T-cell (primary cell): ENCODE results near the gene ZNF382. TPM values are rescaled to one million over a fixed set of nuclear protein-coding genes. Genes with fewer than 3 reads are reported as not detected.

ENCODE experiments used
- ATAC-seq, 4 experiments: fragments of 200-7000 bp in 3 of 4; fragments of 150-1000 bp in 1 of 4; cut with Tn5 transposase; replicated peaks in 1 of 4; 1 replicate in 3 of 4; 2 replicates in 1 of 4; pipeline ENCODE4 v1.10.0; 2021; ENCODE audit warnings: moderate library complexity in 3 of 4, mild to moderate bottlenecking in 2 of 4, moderate number of reproducible peaks in 1 of 4
- CTCF ChIA-PET, 2 donors: fragments of 300-600 bp; sonication (Branson Sonifier 250); formaldehyde crosslinking; loops; one replicate each; lab custom pipeline; 2022; ENCODE audit warnings: antibody characterized with exemption in 2 of 2; lab: Charles Lee
- POLR2A ChIA-PET, 2 donors: fragments of 300-600 bp; sonication (Branson Sonifier 250); formaldehyde crosslinking; loops; one replicate each; lab custom pipeline; 2022; ENCODE audit warnings: antibody characterized with exemption in 2 of 2; lab: Charles Lee
- DNase-seq, 35 experiments: peaks; one replicate each; pipeline versions ENCODE4 v3.0.0 to v3.0.0-alpha.2; 2013 to 2023
- H3K27ac ChIP-seq: one replicate; pipeline ENCODE4 v1.5.1; 2013; ENCODE audit warnings: low read length
- H3K27me3 ChIP-seq, 2 experiments: replicated peaks in 1 of 2; 1 replicate in 1 of 2; 2 replicates in 1 of 2; pipeline versions ENCODE4 v1.6.1 to v1.7.0; 2013; ENCODE audit warnings: low read length in 1 of 2, mixed read lengths in 1 of 2; ENCODE audit not compliant: control insufficient read depth in 2 of 2, insufficient read depth in 2 of 2; ENCODE audit errors: extremely low read depth in 1 of 2
- H3K36me3 ChIP-seq, 2 donors: 1 replicate in 1 of 2; 2 replicates in 1 of 2; pipeline versions ENCODE4 v1.6.1 to v1.7.0; 2013; ENCODE audit warnings: low read length in 1 of 2; ENCODE audit not compliant: control insufficient read depth in 2 of 2, insufficient read depth in 1 of 2; ENCODE audit errors: extremely low read depth in 1 of 2
- H3K4me1 ChIP-seq, 2 experiments: 1 replicate in 1 of 2; 2 replicates in 1 of 2; pipeline versions ENCODE4 v1.6.1 to v1.7.0; 2013; ENCODE audit warnings: low read length in 2 of 2, mixed read lengths in 1 of 2; ENCODE audit not compliant: insufficient read depth in 2 of 2, control insufficient read depth in 1 of 2; ENCODE audit errors: extremely low read depth in 1 of 2
- H3K4me3 ChIP-seq, 2 donors: 1 replicate in 1 of 2; 2 replicates in 1 of 2; pipeline versions ENCODE4 v1.5.1 to v1.7.0; 2013; ENCODE audit warnings: mild to moderate bottlenecking in 2 of 2, low read length in 1 of 2, moderate library complexity in 1 of 2; ENCODE audit not compliant: control insufficient read depth in 1 of 2; ENCODE audit errors: extremely low read depth in 1 of 2
- H3K9me3 ChIP-seq: 2 replicates; pipeline ENCODE4 v1.7.0; 2013
- H3K27ac Mint-ChIP-seq, 2 donors: one replicate each; pipeline ENCODE4 v1.8.0; 2020 to 2021; ENCODE audit warnings: mild to moderate bottlenecking in 2 of 2, mixed read lengths in 2 of 2
- H3K27me3 Mint-ChIP-seq, 2 donors: one replicate each; pipeline ENCODE4 v1.8.0; 2021 to 2022; ENCODE audit warnings: mixed read lengths in 2 of 2
- H3K36me3 Mint-ChIP-seq: one replicate; pipeline ENCODE4 v1.8.0; 2021; ENCODE audit warnings: mixed read lengths
- H3K4me1 Mint-ChIP-seq, 3 donors: one replicate each; pipeline ENCODE4 v1.8.0; 2020 to 2022; ENCODE audit warnings: mixed read lengths in 3 of 3, mild to moderate bottlenecking in 1 of 3
- H3K4me3 Mint-ChIP-seq, 3 donors: one replicate each; pipeline ENCODE4 v1.8.0; 2020 to 2022; ENCODE audit warnings: mild to moderate bottlenecking in 3 of 3, mixed read lengths in 3 of 3, moderate library complexity in 3 of 3
- H3K9me3 Mint-ChIP-seq, 3 donors: one replicate each; pipeline ENCODE4 v1.8.0; 2020 to 2022; ENCODE audit warnings: mixed read lengths in 3 of 3
- WGBS: methylation state at CpG from one replicate; pipeline ENCODE4 v1.1.5; 2013; ENCODE audit warnings: missing lambda C conversion rate; ENCODE audit not compliant: insufficient coverage; 5-methylcytosine and 5-hydroxymethylcytosine counted together
- total RNA-seq, 35 experiments: library from RNA in 6 of 35; stranded (reverse) in 6 of 35; fragments of 120-200 nt in 1 of 35; gene quantifications; one replicate each; pipeline versions ENCODE4 v1.2.1 to v1.2.4 and lab custom pipeline; 2013 to 2026

Gene ZNF382
- total RNA-seq, 5 donors from 2014 or later (not counting 1 experiment from before 2014, with no cell fraction given), result 10.4 to 21.8 (median 18.6) TPM

DNA sequence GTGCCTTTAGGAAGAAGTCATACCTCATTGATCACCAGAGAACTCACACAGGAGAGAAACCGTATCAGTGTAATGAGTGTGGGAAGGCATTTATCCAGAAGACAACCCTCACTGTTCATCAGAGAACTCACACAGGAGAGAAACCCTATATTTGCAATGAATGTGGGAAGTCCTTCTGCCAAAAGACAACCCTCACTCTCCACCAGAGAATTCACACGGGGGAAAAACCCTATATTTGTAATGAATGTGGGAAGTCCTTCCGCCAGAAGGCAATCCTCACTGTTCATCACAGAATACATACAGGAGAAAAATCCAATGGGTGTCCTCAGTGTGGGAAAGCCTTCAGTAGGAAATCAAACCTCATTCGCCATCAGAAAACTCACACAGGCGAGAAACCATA lies 21.9 kb downstream of the ZNF382 start:
- peak overlapping the region in 1 of 2 donors; percentile 15 for H3K4me3 ChIP-seq

DNA sequence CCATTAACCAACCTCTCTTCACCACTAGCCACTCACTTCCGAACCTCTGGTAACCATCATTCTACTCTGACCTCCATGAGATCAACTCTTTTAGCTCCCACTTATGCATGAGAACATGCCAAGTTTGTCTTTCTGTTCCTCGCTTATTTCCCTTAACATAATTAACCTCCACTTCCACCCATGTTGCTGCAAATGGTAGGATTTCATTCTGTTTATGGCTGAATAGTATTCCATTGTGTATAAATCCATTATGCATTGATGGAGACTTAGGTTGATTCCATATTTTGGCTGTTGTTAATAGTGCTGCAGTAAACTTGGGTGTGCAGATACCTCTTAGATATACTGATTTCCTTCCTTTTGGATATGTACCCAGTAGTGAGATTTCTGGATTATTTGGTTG lies 30.2 kb downstream of the ZNF382 start:
- Histone ChIP-seq H3K9me3 (peaks cover 39% of the 10 kb centered on the region), H3K27ac (no peak overlapping the region), H3K27me3 (no peaks in the 10 kb centered on the region), H3K4me1 (no peaks in the 10 kb centered on the region), H3K4me3 (no peak overlapping the region), H3K36me3 (peaks cover 6 to 9% of the 10 kb centered on the region in 2 donors)
- no peak for DNase-seq
- Mint-ChIP-seq H3K4me3 (no peak overlapping the region), H3K9me3 (peaks cover 13 to 68% (median 50%) of the 10 kb centered on the region in 3 donors), H3K27me3 (no peaks in the 10 kb centered on the region), H3K36me3 (peaks cover 49% of the 10 kb centered on the region), H3K27ac (no peak overlapping the region), H3K4me1 (no peaks in the 10 kb centered on the region)
- ChIA-PET CTCF (no interaction called here), POLR2A (no interaction called here)
- no peak for ATAC-seq
- WGBS, result 82% methylated on average over 1 of the region's 2 CpGs

More for the DNA sequence above, 21.9 kb downstream of the ZNF382 start:
- CTCF ChIA-PET, result no interaction called here
- peaks cover 0 to 2% of the 10 kb centered on the region in 2 donors for H3K36me3 ChIP-seq
- Mint-ChIP-seq H3K27me3 (no peaks in the 10 kb centered on the region), H3K27ac (no peak overlapping the region), H3K9me3 (peaks cover 20 to 69% (median 52%) of the 10 kb centered on the region in 3 donors), H3K36me3 (peaks cover 59% of the 10 kb centered on the region), H3K4me3 (no peak overlapping the region), H3K4me1 (no peaks in the 10 kb centered on the region)
- DNase-seq (no peak), ATAC-seq (no peak)
- H3K27me3 ChIP-seq, result no peaks in the 10 kb centered on the region
- H3K9me3 ChIP-seq, result peaks cover 33% of the 10 kb centered on the region
- no CpG with 5 or more reads among the region's 5 CpGs for WGBS
- POLR2A ChIA-PET, result no interaction called here
- H3K27ac ChIP-seq, result no peak overlapping the region
- H3K4me1 ChIP-seq, result no peaks in the 10 kb centered on the region

DNA sequence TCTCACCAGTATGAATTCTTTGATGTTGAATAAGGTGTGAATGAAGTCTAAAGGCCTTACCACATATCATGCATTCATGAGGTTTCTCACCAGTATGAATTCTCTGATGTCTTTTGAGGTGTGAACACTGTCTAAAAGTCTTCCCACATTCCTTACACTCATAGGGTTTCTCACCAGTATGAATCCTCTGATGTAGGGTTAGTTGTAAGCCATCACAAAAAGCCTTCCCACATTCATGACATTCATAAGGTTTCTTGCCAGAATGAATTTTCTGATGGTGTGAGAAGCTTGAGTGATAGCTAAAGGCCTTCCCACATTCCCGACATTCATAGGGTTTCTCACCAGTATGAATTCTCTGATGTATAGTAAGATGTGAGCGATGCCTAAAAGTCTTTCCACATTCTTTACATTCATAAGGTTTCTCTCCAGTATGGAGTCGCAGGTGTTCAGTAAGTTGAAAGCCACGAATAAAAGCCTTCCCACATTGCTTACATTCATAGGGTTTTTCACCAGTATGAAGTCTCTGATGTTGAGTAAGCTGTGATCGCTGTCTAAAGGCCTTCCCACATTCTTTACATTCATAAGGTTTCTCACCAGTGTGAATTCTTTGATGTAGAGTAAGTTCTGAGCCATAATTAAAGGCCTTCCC lies 33.9 kb downstream of the ZNF382 start:
- ChIA-PET POLR2A (no interaction called here), CTCF (no interaction called here)
- no peaks in the 10 kb centered on the region for H3K4me1 ChIP-seq
- Mint-ChIP-seq H3K27ac (no peak overlapping the region), H3K4me1 (no peaks in the 10 kb centered on the region), H3K36me3 (peaks cover 69% of the 10 kb centered on the region), H3K27me3 (no peaks in the 10 kb centered on the region), H3K4me3 (no peak overlapping the region), H3K9me3 (peaks cover 13 to 58% (median 57%) of the 10 kb centered on the region in 3 donors)
- no CpG with 5 or more reads among the region's 5 CpGs for WGBS
- H3K4me3 ChIP-seq, result no peak overlapping the region
- no peak overlapping the region for H3K27ac ChIP-seq
- peaks cover 28% of the 10 kb centered on the region for H3K9me3 ChIP-seq
- H3K36me3 ChIP-seq, result peaks cover 9 to 12% of the 10 kb centered on the region in 2 donors
- ATAC-seq, result no peak
- H3K27me3 ChIP-seq, result no peaks in the 10 kb centered on the region
- no peak for DNase-seq

DNA sequence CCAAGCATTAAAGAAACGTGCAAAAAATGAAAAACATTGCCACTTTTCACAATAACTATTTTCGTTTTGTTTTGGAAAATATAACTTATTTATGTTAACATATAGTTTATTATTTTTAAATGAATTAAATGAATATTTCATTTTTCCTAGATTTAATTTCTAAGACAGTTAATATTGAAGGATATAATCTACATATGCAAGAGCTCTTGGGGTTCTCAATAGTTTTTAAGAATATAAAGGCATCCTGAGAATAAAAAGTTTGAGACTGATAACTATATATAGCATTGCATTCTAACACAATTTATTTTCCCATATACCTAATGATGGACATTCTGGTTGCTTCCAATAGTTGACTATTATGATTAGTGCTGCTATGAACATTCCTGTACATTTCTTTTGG lies 41.6 kb downstream of the ZNF382 start:
- ATAC-seq, result no peak
- no peaks in the 10 kb centered on the region for H3K27me3 Mint-ChIP-seq
- peaks cover 4 to 35% (median 34%) of the 10 kb centered on the region in 3 donors for H3K9me3 Mint-ChIP-seq
- WGBS, result no CpG with 5 or more reads among the region's 2 CpGs
- H3K4me3 Mint-ChIP-seq, result no peak overlapping the region
- H3K36me3 ChIP-seq, result peaks cover 28 to 29% of the 10 kb centered on the region in 2 donors
- no peak overlapping the region for H3K4me3 ChIP-seq
- no peaks in the 10 kb centered on the region for H3K4me1 Mint-ChIP-seq
- no peak for DNase-seq
- H3K27ac Mint-ChIP-seq, result no peak overlapping the region
- H3K9me3 ChIP-seq, result peaks cover 11% of the 10 kb centered on the region
- H3K36me3 Mint-ChIP-seq, result peaks cover 62% of the 10 kb centered on the region
- POLR2A ChIA-PET, result no interaction called here
- no peaks in the 10 kb centered on the region for H3K27me3 ChIP-seq
- CTCF ChIA-PET, result no interaction called here
- H3K4me1 ChIP-seq, result no peaks in the 10 kb centered on the region
- no peak overlapping the region for H3K27ac ChIP-seq

DNA sequence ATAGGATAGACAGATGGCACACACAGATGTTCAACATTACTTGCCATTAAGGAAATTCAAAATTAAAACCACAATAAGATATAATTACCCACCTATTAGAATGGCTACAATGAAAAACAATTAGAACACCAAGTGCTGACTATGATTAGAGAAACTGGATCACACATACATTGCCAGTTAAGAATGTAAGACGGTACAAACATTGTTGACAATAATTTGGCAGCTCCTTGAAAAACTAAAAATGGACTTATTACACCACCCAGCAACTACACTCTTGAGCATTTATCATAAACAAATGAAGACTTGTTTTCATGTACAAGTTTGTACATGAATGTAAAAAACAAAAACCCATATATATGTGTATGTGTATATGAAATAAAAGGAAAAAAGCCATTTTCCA lies 47.8 kb downstream of the ZNF382 start:
- WGBS, result no CpG with 5 or more reads among the region's 1 CpG
- peaks cover 19 to 52% (median 46%) of the 10 kb centered on the region in 3 donors for H3K9me3 Mint-ChIP-seq

DNA sequence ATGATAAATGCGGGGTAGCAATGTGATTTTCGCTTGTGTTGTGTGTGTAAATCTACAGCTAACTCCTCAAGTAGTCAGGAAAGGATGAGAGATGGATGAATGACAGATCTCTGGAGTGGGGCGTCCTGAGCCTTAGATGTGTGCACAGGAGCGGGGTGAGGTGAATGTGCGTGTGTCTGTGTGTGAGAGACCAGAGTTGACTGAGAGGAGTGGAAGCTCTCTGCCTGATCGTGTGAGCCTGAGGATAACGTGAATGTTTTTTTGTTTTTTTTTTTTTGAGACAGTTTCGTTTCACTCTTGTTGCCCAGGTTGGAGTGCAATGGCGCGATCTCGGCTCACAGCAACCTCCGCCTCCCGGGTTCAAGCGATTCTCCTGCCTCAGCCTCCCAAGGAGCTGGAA lies 60.7 kb downstream of the ZNF382 start:
- Histone ChIP-seq H3K27me3 (no peaks in the 10 kb centered on the region), H3K4me1 (peaks cover 4 to 27% of the 10 kb centered on the region in 2 experiments), H3K9me3 (peaks cover 2% of the 10 kb centered on the region), H3K36me3 (peaks cover 2 to 22% of the 10 kb centered on the region in 2 donors), H3K27ac (no peak overlapping the region), H3K4me3 (peak overlapping the region; percentile 67 to 98)
- ATAC-seq (no peak), DNase-seq (no peak)
- H3K36me3 Mint-ChIP-seq, result peaks cover 67% of the 10 kb centered on the region
- peaks cover 19 to 49% (median 33%) of the 10 kb centered on the region in 3 donors for H3K9me3 Mint-ChIP-seq
- peak overlapping the region; percentile 97 to 100 (median 98) for H3K4me3 Mint-ChIP-seq
- H3K27ac Mint-ChIP-seq, result peak overlapping the region; percentile 27 to 97
- WGBS, result 89% methylated on average over 4 of the region's 14 CpGs
- no peaks in the 10 kb centered on the region for H3K27me3 Mint-ChIP-seq
- ChIA-PET POLR2A (interaction anchor here in 1 of 2 donors (0.6 kb wide), 1 partner anchor 288 kb away, joined by 4 read pairs; no protein-coding TSS in a partner anchor), CTCF (interaction anchor here in 1 of 2 donors (0.6 kb wide), 1 partner anchor 11 kb away, joined by 5 read pairs; no protein-coding TSS in a partner anchor)
- H3K4me1 Mint-ChIP-seq, result peaks cover 36 to 46% (median 37%) of the 10 kb centered on the region in 3 donors

More for the DNA sequence above, 47.8 kb downstream of the ZNF382 start:
- no peaks in the 10 kb centered on the region for H3K4me1 ChIP-seq
- no peak overlapping the region for H3K27ac Mint-ChIP-seq
- ATAC-seq (no peak), DNase-seq (no peak)
- H3K4me1 Mint-ChIP-seq, result no peaks in the 10 kb centered on the region
- H3K27ac ChIP-seq, result no peak overlapping the region
- H3K27me3 Mint-ChIP-seq, result no peaks in the 10 kb centered on the region
- H3K4me3 Mint-ChIP-seq, result no peak overlapping the region
- peaks cover 33 to 66% of the 10 kb centered on the region in 2 donors for H3K36me3 ChIP-seq
- peaks cover 9% of the 10 kb centered on the region for H3K9me3 ChIP-seq
- ChIA-PET CTCF (no interaction called here), POLR2A (no interaction called here)
- no peak overlapping the region for H3K4me3 ChIP-seq
- H3K36me3 Mint-ChIP-seq, result peaks cover 71% of the 10 kb centered on the region
- peaks cover 0 to 3% of the 10 kb centered on the region in 2 experiments for H3K27me3 ChIP-seq
